Liver (tissue), 9 donors: ENCODE measurements around the gene MDN1. TPM values are rescaled to one million over a fixed set of nuclear protein-coding genes. Genes with fewer than 3 reads are reported as not detected.

Source experiments
- DNase-seq: peaks from one replicate; pipeline ENCODE4 v3.0.0-alpha.2; 2017; ENCODE audit warnings: low spot score
- H3K27ac ChIP-seq, 2 donors: one replicate each; pipeline ENCODE4 v1.7.0; 2013; ENCODE audit warnings: inconsistent platforms in 2 of 2, low read length in 2 of 2, control low read depth in 1 of 2, low read depth in 1 of 2, mild to moderate bottlenecking in 1 of 2
- H3K27me3 ChIP-seq, 4 donors: one replicate each; pipeline versions ENCODE4 v1.6.1 to v1.7.0; 2013; ENCODE audit warnings: low read length in 3 of 4, inconsistent platforms in 1 of 4, mild to moderate bottlenecking in 1 of 4, moderate library complexity in 1 of 4; ENCODE audit not compliant: control insufficient read depth in 4 of 4, insufficient read depth in 4 of 4
- H3K36me3 ChIP-seq, 4 donors: one replicate each; pipeline versions ENCODE4 v1.6.1 to v1.7.0; 2013; ENCODE audit warnings: low read length in 3 of 4, mild to moderate bottlenecking in 3 of 4, low read depth in 1 of 4, moderate library complexity in 1 of 4; ENCODE audit not compliant: control insufficient read depth in 4 of 4, insufficient read depth in 3 of 4
- H3K4me1 ChIP-seq, 4 donors: one replicate each; pipeline versions ENCODE4 v1.6.1 to v1.7.0; 2013; ENCODE audit warnings: low read length in 3 of 4, mild to moderate bottlenecking in 3 of 4, moderate library complexity in 1 of 4; ENCODE audit not compliant: control insufficient read depth in 4 of 4, insufficient read depth in 4 of 4
- H3K4me3 ChIP-seq, 3 donors: one replicate each; pipeline versions ENCODE4 v1.6.1 to v1.7.0; 2013; ENCODE audit warnings: low read length in 3 of 3, control low read depth in 1 of 3, low read depth in 1 of 3, mild to moderate bottlenecking in 1 of 3
- H3K9ac ChIP-seq, 2 donors: one replicate each; pipeline ENCODE4 v1.7.0; 2013; ENCODE audit warnings: low read length in 2 of 2, mild to moderate bottlenecking in 2 of 2, moderate library complexity in 2 of 2, control low read depth in 1 of 2, low read depth in 1 of 2
- H3K9me3 ChIP-seq, 4 donors: one replicate each; pipeline versions ENCODE4 v1.6.1 to v1.7.0; 2013; ENCODE audit warnings: low read length in 3 of 4; ENCODE audit not compliant: control insufficient read depth in 4 of 4
- EGR1 ChIP-seq, 2 donors: IDR thresholded peaks; 2 replicates each; pipeline ENCODE4 v1.6.1; 2016 to 2018; ENCODE audit warnings: antibody characterized with exemption in 2 of 2, low read depth in 2 of 2
- FOXA1 ChIP-seq: IDR thresholded peaks from 2 replicates; pipeline ENCODE4 v1.6.1; 2016; ENCODE audit warnings: antibody characterized with exemption
- FOXA2 ChIP-seq: IDR thresholded peaks from 2 replicates; pipeline ENCODE4 v1.6.1; 2016; ENCODE audit warnings: antibody characterized with exemption
- GABPA ChIP-seq, 2 donors: IDR thresholded peaks in 1 of 2; conservative IDR thresholded peaks in 1 of 2; 2 replicates each; pipeline ENCODE4 v1.6.1; 2016; ENCODE audit warnings: antibody characterized with exemption in 2 of 2, mild to moderate bottlenecking in 1 of 2, moderate library complexity in 1 of 2
- JUND ChIP-seq, 2 donors: IDR thresholded peaks; 2 replicates each; pipeline ENCODE4 v1.6.1; 2016; ENCODE audit warnings: antibody characterized with exemption in 2 of 2
- NR2F2 ChIP-seq: IDR thresholded peaks from 2 replicates; pipeline ENCODE4 v1.6.1; 2016; ENCODE audit warnings: antibody characterized with exemption
- RAD21 ChIP-seq, 2 donors: IDR thresholded peaks; 2 replicates each; pipeline ENCODE4 v1.6.1; 2016; ENCODE audit warnings: antibody characterized with exemption in 2 of 2, mild to moderate bottlenecking in 2 of 2
- RXRA ChIP-seq, 2 donors: IDR thresholded peaks; 2 replicates each; pipeline ENCODE4 v1.6.1; 2017 to 2018; ENCODE audit warnings: antibody characterized with exemption in 2 of 2, mild to moderate bottlenecking in 1 of 2
- SP1 ChIP-seq: IDR thresholded peaks from 2 replicates; pipeline ENCODE4 v1.6.1; 2018; ENCODE audit warnings: antibody characterized with exemption, mild to moderate bottlenecking
- TAF1 ChIP-seq: conservative IDR thresholded peaks from 2 replicates; pipeline ENCODE4 v1.6.1; 2016; ENCODE audit warnings: antibody characterized with exemption, mild to moderate bottlenecking
- WGBS: extraction: QIAGEN DNeasy Blood & Tissue Kit; methylation state at CpG from one replicate; pipeline ENCODE4 v1.1.7; 2013; 5-methylcytosine and 5-hydroxymethylcytosine counted together
- polyA plus RNA-seq, 2 donors: library from polyadenylated mRNA; stranded (reverse) in 1 of 2; unstranded in 1 of 2; fragments of 200-250 nt in 1 of 2; fragments of >200 nt in 1 of 2; fragmentation: Nextera tagmentation in 1 of 2; extraction: Ambion mirVana in 1 of 2; gene quantifications; one replicate each; pipeline versions ENCODE4 v1.2.1 to v1.2.3, GENCODE V29; 2013 to 2015
- total RNA-seq, 2 donors: library from RNA; depleted of rRNA; stranded (reverse); fragments of >200 nt; gene quantifications; one replicate each; pipeline ENCODE4 v1.2.3, GENCODE V29; 2014
- TF ChIP-seq, protein P1 (sequence below): IDR thresholded peaks from 2 replicates; pipeline ENCODE4 v1.6.1; 2016; ENCODE audit warnings: antibody characterized with exemption, mild to moderate bottlenecking
- TF ChIP-seq, protein P2 (sequence below): fragments of 150-350 bp; IDR thresholded peaks from 2 replicates; pipeline ENCODE4 v1.5.1; 2017; ENCODE audit warnings: improper control_type of control experiment, low read depth, low read length; ENCODE audit not compliant: missing input control
- TF ChIP-seq, protein P3 (sequence below): IDR thresholded peaks from 2 replicates; pipeline ENCODE4 v1.6.1; 2016; ENCODE audit warnings: antibody characterized with exemption
- TF ChIP-seq, protein P4 (sequence below): IDR thresholded peaks from 2 replicates; pipeline ENCODE4 v1.6.1; 2016; ENCODE audit warnings: antibody characterized with exemption
- TF ChIP-seq, protein P5 (sequence below): IDR thresholded peaks from 2 replicates; pipeline ENCODE4 v1.6.1; 2016; ENCODE audit warnings: antibody characterized with exemption
- donor health status: healthy.
- donor health status: healthy.
- donor health status: healthy.
- donor health status: healthy.
- donor health status: healthy.

MDN1 gene
- total and polyA plus RNA-seq, 4 donors = 5.4 to 48.9 (median 22.8) TPM

DNA sequence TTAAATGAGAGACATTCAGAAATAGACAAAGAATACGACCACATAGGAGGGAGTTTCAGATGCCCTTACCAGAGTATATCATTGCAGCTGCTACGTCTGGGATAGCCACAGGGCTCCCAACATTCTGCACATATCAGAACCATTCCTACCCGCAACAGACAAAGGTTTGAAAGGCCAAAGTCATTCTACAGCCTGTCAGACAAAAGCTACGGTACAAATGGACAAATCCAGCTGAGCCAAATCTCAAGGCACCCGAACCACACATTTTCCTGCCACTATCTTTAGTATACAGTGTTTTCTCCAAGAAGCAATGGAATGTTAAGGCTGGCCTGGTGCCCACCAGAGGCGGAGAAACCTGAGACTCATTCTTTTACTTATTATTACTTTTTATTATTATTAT lies 150.6 kb downstream of the MDN1 start:
- H3K9ac ChIP-seq = no peak overlapping the region
- DNase-seq = no peak
- H3K27ac ChIP-seq = no peak overlapping the region
- no peaks in the 10 kb centered on the region for H3K4me1 ChIP-seq
- no peaks in the 10 kb centered on the region for H3K9me3 ChIP-seq
- H3K36me3 ChIP-seq = peaks cover 10 to 77% (median 66%) of the 10 kb centered on the region in 4 donors
- no peak overlapping the region for H3K4me3 ChIP-seq
- H3K27me3 ChIP-seq = no peaks in the 10 kb centered on the region
- 83% methylated on average over 6 of the region's 6 CpGs for WGBS
- TF ChIP-seq TAF1 = no peak
- TF ChIP-seq, protein P1, sequence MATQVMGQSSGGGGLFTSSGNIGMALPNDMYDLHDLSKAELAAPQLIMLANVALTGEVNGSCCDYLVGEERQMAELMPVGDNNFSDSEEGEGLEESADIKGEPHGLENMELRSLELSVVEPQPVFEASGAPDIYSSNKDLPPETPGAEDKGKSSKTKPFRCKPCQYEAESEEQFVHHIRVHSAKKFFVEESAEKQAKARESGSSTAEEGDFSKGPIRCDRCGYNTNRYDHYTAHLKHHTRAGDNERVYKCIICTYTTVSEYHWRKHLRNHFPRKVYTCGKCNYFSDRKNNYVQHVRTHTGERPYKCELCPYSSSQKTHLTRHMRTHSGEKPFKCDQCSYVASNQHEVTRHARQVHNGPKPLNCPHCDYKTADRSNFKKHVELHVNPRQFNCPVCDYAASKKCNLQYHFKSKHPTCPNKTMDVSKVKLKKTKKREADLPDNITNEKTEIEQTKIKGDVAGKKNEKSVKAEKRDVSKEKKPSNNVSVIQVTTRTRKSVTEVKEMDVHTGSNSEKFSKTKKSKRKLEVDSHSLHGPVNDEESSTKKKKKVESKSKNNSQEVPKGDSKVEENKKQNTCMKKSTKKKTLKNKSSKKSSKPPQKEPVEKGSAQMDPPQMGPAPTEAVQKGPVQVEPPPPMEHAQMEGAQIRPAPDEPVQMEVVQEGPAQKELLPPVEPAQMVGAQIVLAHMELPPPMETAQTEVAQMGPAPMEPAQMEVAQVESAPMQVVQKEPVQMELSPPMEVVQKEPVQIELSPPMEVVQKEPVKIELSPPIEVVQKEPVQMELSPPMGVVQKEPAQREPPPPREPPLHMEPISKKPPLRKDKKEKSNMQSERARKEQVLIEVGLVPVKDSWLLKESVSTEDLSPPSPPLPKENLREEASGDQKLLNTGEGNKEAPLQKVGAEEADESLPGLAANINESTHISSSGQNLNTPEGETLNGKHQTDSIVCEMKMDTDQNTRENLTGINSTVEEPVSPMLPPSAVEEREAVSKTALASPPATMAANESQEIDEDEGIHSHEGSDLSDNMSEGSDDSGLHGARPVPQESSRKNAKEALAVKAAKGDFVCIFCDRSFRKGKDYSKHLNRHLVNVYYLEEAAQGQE = no peak
- TF ChIP-seq, protein P2, sequence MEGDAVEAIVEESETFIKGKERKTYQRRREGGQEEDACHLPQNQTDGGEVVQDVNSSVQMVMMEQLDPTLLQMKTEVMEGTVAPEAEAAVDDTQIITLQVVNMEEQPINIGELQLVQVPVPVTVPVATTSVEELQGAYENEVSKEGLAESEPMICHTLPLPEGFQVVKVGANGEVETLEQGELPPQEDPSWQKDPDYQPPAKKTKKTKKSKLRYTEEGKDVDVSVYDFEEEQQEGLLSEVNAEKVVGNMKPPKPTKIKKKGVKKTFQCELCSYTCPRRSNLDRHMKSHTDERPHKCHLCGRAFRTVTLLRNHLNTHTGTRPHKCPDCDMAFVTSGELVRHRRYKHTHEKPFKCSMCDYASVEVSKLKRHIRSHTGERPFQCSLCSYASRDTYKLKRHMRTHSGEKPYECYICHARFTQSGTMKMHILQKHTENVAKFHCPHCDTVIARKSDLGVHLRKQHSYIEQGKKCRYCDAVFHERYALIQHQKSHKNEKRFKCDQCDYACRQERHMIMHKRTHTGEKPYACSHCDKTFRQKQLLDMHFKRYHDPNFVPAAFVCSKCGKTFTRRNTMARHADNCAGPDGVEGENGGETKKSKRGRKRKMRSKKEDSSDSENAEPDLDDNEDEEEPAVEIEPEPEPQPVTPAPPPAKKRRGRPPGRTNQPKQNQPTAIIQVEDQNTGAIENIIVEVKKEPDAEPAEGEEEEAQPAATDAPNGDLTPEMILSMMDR = no peak
- no peak for TF ChIP-seq RAD21 (IDR thresholded peaks at IDR 0.05)
- no peak for TF ChIP-seq GABPA (IDR thresholded peaks at IDR 0.05 in 1 of 2, conservative IDR thresholded peaks at IDR 0.05 in 1 of 2)
- no peak for TF ChIP-seq SP1
- no peak for TF ChIP-seq NR2F2
- TF ChIP-seq RXRA (IDR thresholded peaks at IDR 0.05) = no peak
- no peak for TF ChIP-seq JUND (IDR thresholded peaks at IDR 0.05)
- no peak for TF ChIP-seq FOXA2
- TF ChIP-seq, protein P3, sequence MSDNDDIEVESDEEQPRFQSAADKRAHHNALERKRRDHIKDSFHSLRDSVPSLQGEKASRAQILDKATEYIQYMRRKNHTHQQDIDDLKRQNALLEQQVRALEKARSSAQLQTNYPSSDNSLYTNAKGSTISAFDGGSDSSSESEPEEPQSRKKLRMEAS = no peak
- TF ChIP-seq FOXA1 = no peak
- TF ChIP-seq EGR1 (IDR thresholded peaks at IDR 0.05; ENCODE audit: low read depth in 2 of 2) = no peak
- TF ChIP-seq, protein P4, sequence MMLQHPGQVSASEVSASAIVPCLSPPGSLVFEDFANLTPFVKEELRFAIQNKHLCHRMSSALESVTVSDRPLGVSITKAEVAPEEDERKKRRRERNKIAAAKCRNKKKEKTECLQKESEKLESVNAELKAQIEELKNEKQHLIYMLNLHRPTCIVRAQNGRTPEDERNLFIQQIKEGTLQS = no peak
- TF ChIP-seq, protein P5, sequence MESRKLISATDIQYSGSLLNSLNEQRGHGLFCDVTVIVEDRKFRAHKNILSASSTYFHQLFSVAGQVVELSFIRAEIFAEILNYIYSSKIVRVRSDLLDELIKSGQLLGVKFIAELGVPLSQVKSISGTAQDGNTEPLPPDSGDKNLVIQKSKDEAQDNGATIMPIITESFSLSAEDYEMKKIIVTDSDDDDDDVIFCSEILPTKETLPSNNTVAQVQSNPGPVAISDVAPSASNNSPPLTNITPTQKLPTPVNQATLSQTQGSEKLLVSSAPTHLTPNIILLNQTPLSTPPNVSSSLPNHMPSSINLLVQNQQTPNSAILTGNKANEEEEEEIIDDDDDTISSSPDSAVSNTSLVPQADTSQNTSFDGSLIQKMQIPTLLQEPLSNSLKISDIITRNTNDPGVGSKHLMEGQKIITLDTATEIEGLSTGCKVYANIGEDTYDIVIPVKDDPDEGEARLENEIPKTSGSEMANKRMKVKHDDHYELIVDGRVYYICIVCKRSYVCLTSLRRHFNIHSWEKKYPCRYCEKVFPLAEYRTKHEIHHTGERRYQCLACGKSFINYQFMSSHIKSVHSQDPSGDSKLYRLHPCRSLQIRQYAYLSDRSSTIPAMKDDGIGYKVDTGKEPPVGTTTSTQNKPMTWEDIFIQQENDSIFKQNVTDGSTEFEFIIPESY = no peak
